ENCODE results near the gene GET4.

DNA sequence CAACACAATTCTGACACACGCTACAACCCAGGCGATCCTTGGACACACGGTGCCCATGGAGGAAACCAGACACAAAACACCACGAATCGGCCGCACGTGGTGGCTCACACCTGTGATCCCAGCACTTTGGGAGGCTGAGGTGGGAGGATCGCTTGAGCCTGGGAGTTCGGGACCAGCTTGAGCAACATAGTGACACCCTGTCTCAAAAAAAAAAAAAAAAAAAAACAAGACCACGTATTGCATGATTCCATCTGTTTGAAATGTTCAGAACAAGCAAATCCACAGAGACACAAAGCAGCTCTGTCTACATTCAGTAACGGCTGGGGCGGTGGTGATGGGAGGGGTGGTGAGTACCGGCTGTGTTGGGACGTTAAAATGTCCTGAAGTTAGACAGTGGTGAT lies 53.0 kb downstream of the GET4 start:
- TF ChIP-seq YY1 (IDR thresholded peaks at IDR 0.05; ENCODE audit: insufficient read depth, insufficient read length) = no peak
- TF ChIP-seq ZNF274 (IDR thresholded peaks at IDR 0.05; ENCODE audit: low read depth, low read length) = no peak
- TF ChIP-seq SUZ12 (IDR thresholded peaks at IDR 0.05; ENCODE audit: extremely low read depth, insufficient read depth, insufficient read length) = no peak
